HG02981 (cell line): ENCODE data around the gene MAU2.
A peak's percentile ranks its signal among the peaks of the same experiment; 100 is the strongest.

Experiments
- ATAC-seq: cut with Tn5 transposase; IDR thresholded peaks from one replicate; pipeline ENCODE4 v1.9.1; 2021; ENCODE audit warnings: mild to moderate bottlenecking, moderate library complexity; ENCODE audit not compliant: unreplicated experiment

MAU2 gene

GRCh38 chr19:19320361-19321140 lies at the start of gene MAU2, which contains the start of gene SUGP1:
Gene MAU2 (plus strand): TSS chr19:19320829. CDS start chr19:19320860, 31 bp downstream.
Gene SUGP1 (minus strand): TSS chr19:19320509. CDS start chr19:19320496, 13 bp downstream.
- ATAC-seq, result peak; percentile 88

GRCh38 chr19:19271828-19272599 lies 48.6 kb upstream of the MAU2 start:
- ATAC-seq, result no peak

DNA sequence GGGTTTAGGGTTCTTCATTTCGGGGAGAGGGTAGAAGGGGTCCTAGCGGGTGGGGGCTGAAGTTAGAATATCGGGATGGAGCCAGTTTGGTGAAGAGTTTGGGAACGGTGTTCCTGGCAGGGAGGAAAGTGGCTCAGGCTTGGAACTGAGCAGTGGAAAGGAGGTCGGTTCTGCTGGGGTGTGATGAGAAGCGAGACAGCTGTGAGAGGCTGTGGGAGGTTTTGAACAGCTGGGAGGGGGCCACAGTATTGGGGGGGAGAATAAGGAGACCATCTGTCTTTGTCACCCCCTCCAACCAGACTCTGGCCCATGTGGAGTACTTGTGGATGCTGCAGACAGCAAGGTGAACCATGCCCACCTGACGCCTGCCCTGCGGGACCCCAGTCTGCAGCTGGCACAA lies 46.5 kb upstream of the MAU2 start:
- ATAC-seq, result no peak

DNA sequence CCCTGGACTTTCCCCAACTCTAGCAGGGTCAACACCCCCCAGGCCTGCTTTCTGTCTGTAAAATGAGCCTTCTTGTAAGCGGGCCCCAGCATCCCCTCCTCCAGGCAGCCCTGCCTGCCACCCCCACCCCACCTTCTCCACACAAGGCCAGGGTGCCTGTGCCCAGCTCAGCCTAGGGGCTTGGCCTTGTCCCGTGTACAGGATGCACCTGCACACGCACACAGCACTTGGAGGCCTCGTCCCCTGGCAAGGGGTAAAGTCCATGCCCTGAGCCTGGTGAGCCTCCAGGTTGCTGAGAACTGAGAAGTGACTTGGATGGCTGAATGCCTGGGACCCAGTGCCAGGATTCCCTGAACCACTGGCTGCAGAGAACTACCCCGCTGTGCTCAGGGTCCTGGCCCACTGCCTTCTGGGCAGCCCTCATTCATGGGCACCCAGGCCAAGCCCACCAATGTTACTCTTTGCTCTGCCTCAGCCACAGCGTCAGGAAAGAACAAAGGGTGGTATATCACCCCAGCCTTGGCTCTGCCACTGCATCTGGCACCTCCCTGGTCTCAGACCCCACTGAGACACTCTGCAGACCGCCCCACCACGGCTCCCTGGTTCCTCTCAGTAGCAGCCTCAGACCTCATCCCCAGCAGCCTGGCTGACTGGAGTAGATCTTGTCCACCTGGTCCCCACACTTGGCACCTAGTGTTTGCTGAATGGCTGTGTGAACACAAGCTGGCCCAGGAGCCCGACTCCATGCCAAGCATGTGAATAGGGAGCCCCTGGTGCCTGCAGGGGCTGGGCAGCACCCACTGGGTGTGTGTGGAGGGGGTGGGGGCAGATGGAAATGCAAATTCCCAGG lies 45.7 kb upstream of the MAU2 start:
- no peak for ATAC-seq

DNA sequence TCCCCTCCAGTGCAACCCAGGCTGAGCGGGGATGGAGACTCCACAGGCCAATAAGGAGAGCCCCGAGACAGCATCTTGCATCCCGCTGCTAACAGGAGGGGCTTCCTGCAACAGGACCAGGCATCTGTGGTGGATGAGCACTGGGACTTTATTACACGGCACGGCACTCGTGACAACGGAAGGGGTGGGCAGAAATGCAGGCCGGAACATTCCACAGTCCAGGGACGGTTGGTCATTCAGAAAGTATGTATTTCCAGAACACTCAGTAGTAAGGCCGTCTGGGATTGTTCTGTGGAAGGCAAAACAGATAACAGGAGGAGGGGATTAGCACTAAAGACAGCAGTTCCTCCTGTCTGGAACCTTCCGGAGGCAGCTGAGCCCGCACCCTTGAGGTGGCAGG lies 44.2 kb upstream of the MAU2 start:
- ATAC-seq, result no peak

GRCh38 chr19:19276851-19277250 lies 43.8 kb upstream of the MAU2 start:
- ATAC-seq, result no peak

DNA sequence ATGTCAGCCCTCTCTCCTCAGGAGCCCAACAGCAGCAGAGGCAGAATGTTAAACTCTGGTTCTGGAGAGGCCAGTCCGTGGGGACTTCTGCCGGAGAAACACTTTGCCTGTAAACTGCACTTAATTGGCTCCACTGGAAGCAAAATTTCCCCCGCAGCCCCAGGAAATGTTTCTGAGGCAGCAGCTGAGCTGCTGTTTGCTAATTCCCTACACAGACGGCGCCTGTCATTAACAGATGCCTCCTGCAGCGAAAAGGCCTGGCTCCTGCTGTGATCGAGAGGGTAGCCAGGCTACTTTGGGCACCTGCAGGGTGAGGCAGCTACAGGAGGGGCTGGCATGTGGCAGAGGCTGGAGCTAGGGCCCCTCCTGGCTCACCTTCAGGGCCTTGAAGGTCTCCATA lies 42.3 kb upstream of the MAU2 start:
- no peak for ATAC-seq

- no peak for ATAC-seq
Measured at GRCh38 chr19:19279062-19279612, 41.5 kb upstream of the MAU2 start.

DNA sequence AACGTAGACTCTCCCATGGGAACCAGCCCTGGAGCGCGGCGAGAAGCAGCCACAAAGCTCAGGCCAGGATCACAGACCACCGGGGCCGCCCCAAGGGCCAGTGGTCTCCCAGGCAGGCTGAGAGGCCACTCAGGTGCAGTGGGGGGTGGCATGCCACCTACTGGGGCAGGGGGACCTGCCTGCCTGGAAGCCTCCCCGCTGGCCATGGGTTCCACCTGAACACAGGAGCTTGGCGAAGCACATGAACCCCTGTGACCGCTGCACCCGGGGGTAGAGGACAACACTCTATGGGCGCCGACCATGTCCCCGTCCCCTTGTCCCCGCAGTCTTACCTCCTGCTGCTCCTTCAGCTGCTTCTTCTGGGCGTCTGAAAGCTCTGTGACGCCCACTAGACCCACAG lies 40.8 kb upstream of the MAU2 start:
- no peak for ATAC-seq

GRCh38 chr19:19280561-19280960 lies 40.1 kb upstream of the MAU2 start:
- no peak for ATAC-seq

DNA sequence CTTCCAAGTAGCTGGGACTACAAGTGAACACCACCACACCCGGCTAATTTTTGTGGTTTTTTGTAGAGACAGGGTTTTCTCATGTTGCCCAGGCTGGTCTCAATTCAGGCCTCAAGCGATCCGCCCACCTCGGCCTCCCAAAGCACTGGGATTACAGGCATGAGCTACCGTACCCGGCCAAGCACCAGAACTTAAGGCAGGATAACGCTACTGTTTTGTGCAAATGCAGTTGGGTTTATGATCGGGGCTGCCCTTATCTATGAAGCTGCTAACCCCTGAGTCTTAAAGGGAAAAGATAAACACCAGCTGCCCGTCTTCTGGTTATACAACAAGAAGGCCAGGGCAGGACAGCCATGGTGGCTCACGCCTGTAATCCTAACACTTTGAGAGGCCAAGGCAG lies 34.9 kb upstream of the MAU2 start:
- ATAC-seq, result no peak

DNA sequence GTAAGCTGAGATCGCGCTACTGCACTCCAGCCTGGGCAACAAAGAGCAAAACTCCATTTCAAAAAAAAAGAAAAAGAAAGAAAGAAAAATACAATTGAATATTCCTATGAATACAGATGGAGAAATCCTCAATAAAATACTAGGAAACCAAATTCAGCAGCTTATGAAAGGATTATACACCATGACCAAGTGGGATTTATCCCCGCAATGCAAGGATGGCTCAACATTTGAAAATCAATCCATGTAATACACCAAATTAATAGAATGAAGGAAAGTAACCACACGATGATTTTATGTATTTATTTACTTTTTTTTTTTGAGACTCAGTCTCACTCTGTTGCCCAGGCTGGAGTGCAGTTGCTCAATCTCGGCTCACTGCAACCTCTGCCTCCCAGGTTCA lies 28.0 kb upstream of the MAU2 start:
- ATAC-seq, result no peak

- ATAC-seq, result no peak
Measured at GRCh38 chr19:19294914-19295313, 25.7 kb upstream of the MAU2 start.

DNA sequence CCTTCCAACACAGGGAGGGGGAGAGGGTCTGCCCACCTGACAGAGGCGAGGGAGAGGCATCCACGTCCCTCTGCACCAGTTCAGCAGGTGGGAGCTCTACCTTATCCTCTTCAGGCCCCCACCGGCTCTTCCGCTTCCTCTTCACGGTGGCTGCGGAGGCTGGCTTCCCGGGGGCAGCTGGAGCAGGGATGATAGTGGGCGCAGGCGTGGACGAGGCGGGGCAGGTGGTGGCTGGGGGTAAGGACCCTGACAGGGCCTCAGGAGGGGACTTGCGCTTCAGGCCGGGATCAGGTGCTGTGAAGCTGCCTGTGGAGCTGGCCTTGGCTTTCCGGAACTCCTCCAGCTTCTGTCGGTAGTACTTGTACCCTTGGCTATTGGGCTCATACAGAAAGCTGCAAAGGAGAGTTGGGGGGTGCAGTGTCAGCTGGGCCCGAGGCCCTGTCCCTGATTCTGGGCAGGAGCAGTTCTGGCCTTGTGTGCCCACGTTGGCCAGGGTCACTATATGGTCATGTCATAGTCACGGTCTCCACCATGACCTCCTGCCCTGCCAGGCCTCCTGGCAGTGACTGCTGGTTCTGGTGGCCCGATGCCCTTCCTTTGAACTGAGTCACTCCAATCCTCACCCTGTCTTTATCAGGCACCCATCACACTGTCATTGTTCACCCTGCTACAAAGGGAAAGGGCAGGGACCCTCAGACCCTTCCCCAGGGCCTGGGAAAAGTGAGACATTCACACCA lies 23.5 kb upstream of the MAU2 start:
- no peak for ATAC-seq

DNA sequence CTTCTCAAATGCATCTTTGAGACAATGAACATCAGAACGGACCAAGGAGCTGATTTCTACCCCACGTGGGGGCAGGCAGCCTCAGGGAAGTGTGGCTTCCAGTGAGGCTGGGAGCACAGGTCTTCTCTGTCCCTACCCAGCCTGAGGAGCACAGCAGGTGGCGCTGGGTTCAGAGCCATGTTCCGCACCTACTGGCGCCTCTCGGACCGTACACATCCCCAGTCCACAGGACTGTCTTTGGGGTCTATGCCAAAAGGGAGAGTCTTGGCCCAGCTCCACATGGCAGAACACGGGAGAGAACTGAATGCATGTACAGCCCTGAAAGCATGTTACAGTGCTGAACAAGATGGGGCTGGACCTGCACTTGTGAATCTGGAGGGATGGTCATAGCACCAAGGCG lies 22.9 kb upstream of the MAU2 start:
- ATAC-seq, result no peak

DNA sequence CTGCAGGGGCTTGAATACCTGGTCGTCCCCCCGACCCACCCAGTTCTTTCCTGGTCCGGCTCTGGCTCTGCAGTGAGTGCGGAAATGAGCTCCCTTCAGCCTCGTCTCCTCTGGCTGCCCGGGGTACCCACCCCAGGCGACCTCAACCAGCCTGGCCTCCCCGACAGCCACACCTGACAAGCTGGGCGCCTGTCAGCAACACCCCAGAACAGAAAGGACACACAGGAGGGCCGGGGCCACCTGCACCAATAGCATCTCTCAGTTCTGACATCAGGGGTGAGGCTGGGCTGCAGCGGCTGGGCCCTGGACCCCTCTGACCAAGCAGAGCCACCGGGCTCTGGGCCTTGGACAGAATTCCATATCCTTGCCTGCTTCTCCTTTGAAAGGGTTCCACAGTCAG lies 20.0 kb upstream of the MAU2 start:
- ATAC-seq, result no peak

DNA sequence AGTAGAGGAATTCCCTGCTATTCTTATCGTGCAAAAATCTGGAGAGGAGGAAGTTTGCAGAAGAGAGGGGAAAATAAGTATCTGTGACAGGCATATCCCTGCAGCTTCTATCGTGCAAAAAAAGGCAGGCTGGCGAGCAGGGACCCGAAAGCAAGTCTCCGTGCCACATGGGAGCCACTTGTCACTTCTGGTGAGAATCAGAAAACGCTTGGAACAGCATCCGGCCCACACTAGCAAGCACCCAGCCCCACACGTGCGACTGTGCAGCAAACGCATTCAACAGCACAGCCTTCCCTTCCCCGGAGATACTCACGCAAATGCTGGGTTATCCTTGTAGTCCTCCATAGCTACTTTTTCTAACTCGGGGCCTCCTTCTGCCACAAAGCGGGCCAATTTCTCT lies 17.2 kb upstream of the MAU2 start:
- ATAC-seq, result no peak

DNA sequence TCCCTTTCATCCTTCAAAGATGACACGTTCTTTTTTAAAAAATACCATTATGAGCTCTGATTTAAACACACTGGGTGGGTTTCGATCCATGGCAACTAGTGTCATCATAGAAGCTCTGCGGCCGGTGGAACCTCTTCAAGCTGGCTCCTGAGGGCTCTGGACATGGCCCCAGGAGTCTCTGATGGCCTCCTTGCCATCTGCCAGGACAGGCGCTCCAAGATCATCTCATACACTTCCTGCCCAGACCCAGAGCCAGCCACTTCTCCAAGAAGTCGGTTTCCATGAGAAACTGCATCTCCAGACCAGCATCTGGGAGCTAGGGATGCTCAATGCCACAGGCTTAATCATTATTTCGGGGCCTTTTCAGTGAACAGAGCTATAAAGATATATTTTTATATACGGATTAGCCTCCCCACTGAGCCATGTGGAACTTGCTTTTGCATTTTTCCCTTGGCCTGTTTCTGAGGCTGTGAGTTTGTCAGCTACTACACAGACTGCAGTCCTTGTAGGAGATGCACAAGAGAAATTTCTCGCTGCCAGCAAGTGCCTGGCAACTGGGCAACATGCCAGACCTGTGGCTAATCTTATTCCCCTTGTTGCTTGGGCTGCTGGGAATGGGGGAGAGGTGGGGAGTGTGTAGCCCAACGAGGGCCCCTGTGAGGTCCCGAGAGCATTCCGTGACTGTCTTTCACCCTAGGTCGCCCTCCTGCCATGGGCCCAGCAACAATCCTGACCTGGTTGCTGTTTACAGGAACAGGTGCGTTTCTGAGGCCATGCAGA lies 16.3 kb upstream of the MAU2 start:
- no peak for ATAC-seq

DNA sequence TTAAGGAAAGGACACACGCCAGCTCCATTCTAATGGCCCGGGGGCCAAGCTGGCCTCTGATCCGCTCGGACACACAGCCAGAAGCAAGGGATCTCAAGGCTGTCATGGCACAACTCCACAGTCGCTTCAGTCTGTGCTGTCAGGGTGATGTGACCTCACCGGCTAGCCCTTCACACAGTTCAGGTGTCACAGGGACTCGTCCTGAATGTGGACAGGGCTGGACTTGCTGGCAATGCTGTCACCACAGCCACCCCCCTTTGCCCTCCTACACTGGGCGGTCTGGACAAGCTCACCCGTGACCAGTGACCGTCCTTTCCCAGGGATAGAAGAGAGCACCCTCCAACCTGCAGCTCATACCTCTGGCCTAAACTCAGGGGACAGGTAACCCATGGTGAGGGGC lies 15.6 kb upstream of the MAU2 start:
- ATAC-seq, result no peak

DNA sequence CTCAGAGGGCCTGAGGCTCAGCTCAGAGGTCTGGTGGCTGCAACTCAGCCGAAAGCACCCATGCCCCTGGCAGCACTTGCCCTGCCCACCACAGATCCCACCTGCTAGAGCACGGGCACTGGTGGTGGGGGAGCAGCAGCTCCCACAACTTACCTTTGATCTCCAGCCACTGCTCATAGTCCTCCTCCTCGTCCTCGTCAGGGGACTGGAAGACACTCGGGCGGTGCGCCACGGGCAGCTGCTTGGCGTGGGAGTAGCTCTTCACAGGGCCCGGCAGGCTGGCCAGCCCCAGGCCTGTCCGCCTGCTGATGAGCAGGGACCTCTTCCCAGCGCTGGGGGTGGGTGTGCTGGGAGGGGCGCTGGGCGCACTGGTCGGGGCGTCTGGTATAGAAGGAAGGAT lies 14.9 kb upstream of the MAU2 start:
- no peak for ATAC-seq
